Neural cell (in vitro differentiated cells): ENCODE measurements around the gene DDX24.

Source experiments
- EP300 ChIP-seq: fragments of 450-650 bp; conservative IDR thresholded peaks from 2 replicates; pipeline ENCODE4 v1.6.1; 2014; ENCODE audit warnings: antibody characterized with exemption, mild to moderate bottlenecking, moderate library complexity; ENCODE audit not compliant: poor library complexity, severe bottlenecking
- EZH2 ChIP-seq: fragments of 200-600, 300-800 bp; shearing (Covaris generic), sonication (generic); IDR thresholded peaks from 2 replicates; pipeline ENCODE4 v1.6.1; 2014; ENCODE audit warnings: antibody characterized with exemption, low read length, borderline replicate concordance, mild to moderate bottlenecking; ENCODE audit not compliant: insufficient read depth, poor library complexity, severe bottlenecking
- POLR2AphosphoS5 ChIP-seq: IDR thresholded peaks from 2 replicates; pipeline ENCODE4 v1.6.1; 2012
- RAD21 ChIP-seq: fragments of 450-650 bp; conservative IDR thresholded peaks from 2 replicates; pipeline ENCODE4 v1.6.1; 2014; ENCODE audit warnings: antibody characterized with exemption, mild to moderate bottlenecking, moderate library complexity
- SMC3 ChIP-seq: fragments of 450-650 bp; conservative IDR thresholded peaks from 2 replicates; pipeline ENCODE4 v1.6.1; 2014; ENCODE audit warnings: antibody characterized with exemption, mild to moderate bottlenecking, moderate library complexity; ENCODE audit not compliant: poor library complexity
- TAF1 ChIP-seq: IDR thresholded peaks from 2 replicates; pipeline ENCODE4 v1.6.1; 2012; ENCODE audit warnings: low read depth
- TF ChIP-seq, protein P1 (sequence below): fragments of 450-650 bp; IDR thresholded peaks from 2 replicates; pipeline ENCODE4 v1.5.1; 2014; ENCODE audit warnings: antibody characterized with exemption, mild to moderate bottlenecking, moderate library complexity; ENCODE audit not compliant: poor library complexity, severe bottlenecking
- TF ChIP-seq, protein P2 (sequence below): IDR thresholded peaks from 2 replicates; pipeline ENCODE4 v1.6.1; 2012; ENCODE audit warnings: borderline replicate concordance

DNA sequence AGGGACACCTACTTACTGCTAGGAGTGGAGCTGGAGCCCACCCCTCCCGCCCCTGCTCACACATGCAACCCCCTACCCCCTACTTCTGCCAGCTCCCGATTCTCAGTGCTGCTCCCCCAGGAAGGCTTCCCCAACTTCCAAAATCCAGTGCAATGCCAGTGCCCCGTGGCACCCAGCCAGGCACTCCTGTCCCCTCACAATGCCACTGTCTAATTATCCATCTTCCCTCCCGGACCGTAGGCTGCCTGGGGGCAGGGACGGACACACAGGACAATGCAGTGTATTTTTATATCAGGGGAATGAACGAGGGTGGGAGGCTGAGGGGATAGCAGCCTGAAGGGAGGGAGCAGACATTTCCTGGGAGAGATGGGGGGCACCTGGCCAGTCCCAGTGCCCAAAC, 42.5 kb downstream of the DDX24 start:
- TF ChIP-seq, protein P1, sequence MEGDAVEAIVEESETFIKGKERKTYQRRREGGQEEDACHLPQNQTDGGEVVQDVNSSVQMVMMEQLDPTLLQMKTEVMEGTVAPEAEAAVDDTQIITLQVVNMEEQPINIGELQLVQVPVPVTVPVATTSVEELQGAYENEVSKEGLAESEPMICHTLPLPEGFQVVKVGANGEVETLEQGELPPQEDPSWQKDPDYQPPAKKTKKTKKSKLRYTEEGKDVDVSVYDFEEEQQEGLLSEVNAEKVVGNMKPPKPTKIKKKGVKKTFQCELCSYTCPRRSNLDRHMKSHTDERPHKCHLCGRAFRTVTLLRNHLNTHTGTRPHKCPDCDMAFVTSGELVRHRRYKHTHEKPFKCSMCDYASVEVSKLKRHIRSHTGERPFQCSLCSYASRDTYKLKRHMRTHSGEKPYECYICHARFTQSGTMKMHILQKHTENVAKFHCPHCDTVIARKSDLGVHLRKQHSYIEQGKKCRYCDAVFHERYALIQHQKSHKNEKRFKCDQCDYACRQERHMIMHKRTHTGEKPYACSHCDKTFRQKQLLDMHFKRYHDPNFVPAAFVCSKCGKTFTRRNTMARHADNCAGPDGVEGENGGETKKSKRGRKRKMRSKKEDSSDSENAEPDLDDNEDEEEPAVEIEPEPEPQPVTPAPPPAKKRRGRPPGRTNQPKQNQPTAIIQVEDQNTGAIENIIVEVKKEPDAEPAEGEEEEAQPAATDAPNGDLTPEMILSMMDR, result no peak
- TF ChIP-seq SMC3 (no peak), RAD21 (no peak), EP300 (no peak), POLR2AphosphoS5 (no peak), EZH2 (no peak), TAF1 (no peak)
- TF ChIP-seq, protein P2, sequence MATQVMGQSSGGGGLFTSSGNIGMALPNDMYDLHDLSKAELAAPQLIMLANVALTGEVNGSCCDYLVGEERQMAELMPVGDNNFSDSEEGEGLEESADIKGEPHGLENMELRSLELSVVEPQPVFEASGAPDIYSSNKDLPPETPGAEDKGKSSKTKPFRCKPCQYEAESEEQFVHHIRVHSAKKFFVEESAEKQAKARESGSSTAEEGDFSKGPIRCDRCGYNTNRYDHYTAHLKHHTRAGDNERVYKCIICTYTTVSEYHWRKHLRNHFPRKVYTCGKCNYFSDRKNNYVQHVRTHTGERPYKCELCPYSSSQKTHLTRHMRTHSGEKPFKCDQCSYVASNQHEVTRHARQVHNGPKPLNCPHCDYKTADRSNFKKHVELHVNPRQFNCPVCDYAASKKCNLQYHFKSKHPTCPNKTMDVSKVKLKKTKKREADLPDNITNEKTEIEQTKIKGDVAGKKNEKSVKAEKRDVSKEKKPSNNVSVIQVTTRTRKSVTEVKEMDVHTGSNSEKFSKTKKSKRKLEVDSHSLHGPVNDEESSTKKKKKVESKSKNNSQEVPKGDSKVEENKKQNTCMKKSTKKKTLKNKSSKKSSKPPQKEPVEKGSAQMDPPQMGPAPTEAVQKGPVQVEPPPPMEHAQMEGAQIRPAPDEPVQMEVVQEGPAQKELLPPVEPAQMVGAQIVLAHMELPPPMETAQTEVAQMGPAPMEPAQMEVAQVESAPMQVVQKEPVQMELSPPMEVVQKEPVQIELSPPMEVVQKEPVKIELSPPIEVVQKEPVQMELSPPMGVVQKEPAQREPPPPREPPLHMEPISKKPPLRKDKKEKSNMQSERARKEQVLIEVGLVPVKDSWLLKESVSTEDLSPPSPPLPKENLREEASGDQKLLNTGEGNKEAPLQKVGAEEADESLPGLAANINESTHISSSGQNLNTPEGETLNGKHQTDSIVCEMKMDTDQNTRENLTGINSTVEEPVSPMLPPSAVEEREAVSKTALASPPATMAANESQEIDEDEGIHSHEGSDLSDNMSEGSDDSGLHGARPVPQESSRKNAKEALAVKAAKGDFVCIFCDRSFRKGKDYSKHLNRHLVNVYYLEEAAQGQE, result no peak
